WTC11 (cell line): ENCODE results near the gene TMIGD1. TPM values are rescaled to one million over a fixed set of nuclear protein-coding genes. Genes with fewer than 3 reads are reported as not detected.

ENCODE experiments used
- ATAC-seq: fragments of 200-7000 bp; cut with Tn5 transposase; 2 replicates; pipeline ENCODE4 v1.10.0; 2021; ENCODE audit warnings: mild to moderate bottlenecking, moderate library complexity
- CTCF ChIA-PET: fragments of 300-600 bp; sonication (Branson Sonifier 250); formaldehyde crosslinking; loops from one replicate; lab custom pipeline; 2021; ENCODE audit warnings: antibody characterized with exemption; lab: Charles Lee
- POLR2A ChIA-PET: fragments of 350-600 bp; sonication (Branson Sonifier 250); formaldehyde crosslinking; loops from one replicate; lab custom pipeline; 2021; ENCODE audit warnings: antibody characterized with exemption; lab: Charles Lee
- DNase-seq: peaks from one replicate; pipeline ENCODE4 v3.0.0; 2021; ENCODE audit warnings: low spot score
- H3K27ac Mint-ChIP-seq: 2 replicates; pipeline ENCODE4 v1.8.0; 2021; ENCODE audit warnings: mixed read lengths
- H3K27me3 Mint-ChIP-seq: 2 replicates; pipeline ENCODE4 v1.8.0; 2021; ENCODE audit warnings: low read depth, mild to moderate bottlenecking, moderate library complexity, mixed read lengths
- H3K36me3 Mint-ChIP-seq: 2 replicates; pipeline ENCODE4 v1.8.0; 2021; ENCODE audit warnings: mixed read lengths
- H3K4me1 Mint-ChIP-seq: 2 replicates; pipeline ENCODE4 v1.8.0; 2022; ENCODE audit warnings: mixed read lengths
- H3K4me3 Mint-ChIP-seq: 2 replicates; pipeline ENCODE4 v1.8.0; 2021; ENCODE audit warnings: mild to moderate bottlenecking, moderate library complexity, mixed read lengths
- H3K9me3 Mint-ChIP-seq: 2 replicates; pipeline ENCODE4 v1.8.0; 2021; ENCODE audit warnings: mixed read lengths
- ATF2 ChIP-seq: sonication (generic); formaldehyde crosslinking; IDR thresholded peaks from 2 replicates; pipeline ENCODE4 v1.8.1; 2022; ENCODE audit warnings: low read depth, missing genetic modification reagents, borderline replicate concordance
- ATF6 ChIP-seq: sonication (generic); formaldehyde crosslinking; IDR thresholded peaks from 2 replicates; pipeline ENCODE4 v1.8.1; 2023; ENCODE audit warnings: mild to moderate bottlenecking, missing genetic modification reagents
- E2F5 ChIP-seq: sonication (generic); formaldehyde crosslinking; IDR thresholded peaks from 2 replicates; pipeline ENCODE4 v1.8.1; 2022; ENCODE audit warnings: mild to moderate bottlenecking, moderate library complexity, missing genetic modification reagents
- EMX1 ChIP-seq: fragments of 250-450 bp; sonication (Bioruptor Pico); IDR thresholded peaks from 2 replicates; pipeline ENCODE4 v1.8.0; 2021; ENCODE audit warnings: mild to moderate bottlenecking
- ETV6 ChIP-seq: sonication (generic); formaldehyde crosslinking; IDR thresholded peaks from 2 replicates; pipeline ENCODE4 v1.8.1; 2022; ENCODE audit warnings: mild to moderate bottlenecking, missing genetic modification reagents
- FOXJ3 ChIP-seq: sonication (generic); formaldehyde crosslinking; IDR thresholded peaks from 2 replicates; pipeline ENCODE4 v1.9.0; 2021; ENCODE audit warnings: missing genetic modification reagents, mild to moderate bottlenecking, borderline replicate concordance
- GTF2I ChIP-seq: fragments of 250-450 bp; sonication (Bioruptor Pico); conservative IDR thresholded peaks from 2 replicates; pipeline ENCODE4 v1.4.0; 2021; ENCODE audit warnings: mild to moderate bottlenecking
- HMGA2 ChIP-seq: fragments of 250-450 bp; sonication (Bioruptor Pico); IDR thresholded peaks from 2 replicates; pipeline ENCODE4 v1.4.0; 2021; ENCODE audit warnings: mild to moderate bottlenecking, moderate library complexity
- OVOL2 ChIP-seq: fragments of 250-450 bp; sonication (Bioruptor Pico); IDR thresholded peaks from 2 replicates; pipeline ENCODE4 v1.9.0; 2021; ENCODE audit warnings: mild to moderate bottlenecking, borderline replicate concordance
- PRRX2 ChIP-seq: fragments of 250-450 bp; sonication (Bioruptor Pico); IDR thresholded peaks from 2 replicates; pipeline ENCODE4 v1.8.0; 2021; ENCODE audit warnings: mild to moderate bottlenecking
- RELA ChIP-seq: sonication (generic); formaldehyde crosslinking; IDR thresholded peaks from 2 replicates; pipeline ENCODE4 v1.8.1; 2022; ENCODE audit warnings: missing genetic modification reagents, mild to moderate bottlenecking, borderline replicate concordance
- STAT6 ChIP-seq: sonication (generic); formaldehyde crosslinking; conservative IDR thresholded peaks from 2 replicates; pipeline ENCODE4 v1.8.1; 2023; ENCODE audit warnings: mild to moderate bottlenecking, low read depth, missing genetic modification reagents, moderate library complexity
- USF2 ChIP-seq: sonication (generic); formaldehyde crosslinking; IDR thresholded peaks from 2 replicates; pipeline ENCODE4 v1.8.1; 2023; ENCODE audit warnings: mild to moderate bottlenecking, missing genetic modification reagents, moderate library complexity
- ZMAT4 ChIP-seq: fragments of 250-450 bp; sonication (Bioruptor Pico); IDR thresholded peaks from 2 replicates; pipeline ENCODE4 v1.9.0; 2021; ENCODE audit warnings: mild to moderate bottlenecking
- ZNF138 ChIP-seq: sonication (generic); formaldehyde crosslinking; conservative IDR thresholded peaks from 2 replicates; pipeline ENCODE4 v1.8.1; 2022; ENCODE audit warnings: mild to moderate bottlenecking, moderate library complexity, missing genetic modification reagents
- ZNF263 ChIP-seq: sonication (generic); formaldehyde crosslinking; IDR thresholded peaks from 2 replicates; pipeline ENCODE4 v1.8.1; 2022; ENCODE audit warnings: low read depth, mild to moderate bottlenecking, moderate library complexity, missing genetic modification reagents
- ZNF416 ChIP-seq: fragments of 250-450 bp; sonication (Bioruptor Pico); IDR thresholded peaks from 2 replicates; pipeline ENCODE4 v1.9.0; 2021; ENCODE audit warnings: mild to moderate bottlenecking, inconsistent platforms
- ZNF425 ChIP-seq: fragments of 250-450 bp; sonication (Bioruptor Pico); conservative IDR thresholded peaks from 2 replicates; pipeline ENCODE4 v1.9.0; 2021; ENCODE audit warnings: mild to moderate bottlenecking
- ZNF671 ChIP-seq: fragments of 250-450 bp; sonication (Bioruptor Pico); IDR thresholded peaks from 2 replicates; pipeline ENCODE4 v1.8.0; 2021; ENCODE audit warnings: mild to moderate bottlenecking
- total RNA-seq: library from RNA; stranded (reverse); gene quantifications from 3 replicates; pipeline ENCODE4 v1.2.3, GENCODE V29; 2021

TMIGD1 gene
- total RNA-seq, 1 experiment from 2014 or later, result not detected

- TF ChIP-seq RELA, result no peak
- TF ChIP-seq OVOL2 (CRISPR knock-in tag), result no peak
- TF ChIP-seq GTF2I (CRISPR knock-in tag), result no peak
- no peak for TF ChIP-seq ZMAT4 (CRISPR knock-in tag)
- no peak for TF ChIP-seq STAT6 (CRISPR knock-in tag)
- TF ChIP-seq, all 79 proteins: peak for 0
Observed at GRCh38 chr17:30323262-30323894, 10.5 kb downstream of the TMIGD1 start (continued).

- CTCF ChIA-PET, result no interaction called here
Observed at GRCh38 chr17:30321314-30321713, 12.5 kb downstream of the TMIGD1 start.

GRCh38 chr17:30318155-30318554, 15.7 kb downstream of the TMIGD1 start:
- no peak overlapping the region for H3K4me3 Mint-ChIP-seq
- no peaks in the 10 kb centered on the region for H3K27me3 Mint-ChIP-seq
- ATAC-seq (no peak), DNase-seq (no peak)
- ChIA-PET POLR2A (no interaction called here), CTCF (interaction anchor here (1.2 kb wide), 1 partner anchor 9 kb away, joined by 7 read pairs; no protein-coding TSS in a partner anchor)
- no peak for TF ChIP-seq ZNF416 (CRISPR knock-in tag)
- TF ChIP-seq ZNF671, result no peak
- no peak for TF ChIP-seq ZNF425 (CRISPR knock-in tag)
- TF ChIP-seq ATF6 (CRISPR knock-in tag), result no peak
- TF ChIP-seq EMX1 (CRISPR knock-in tag), result no peak
- TF ChIP-seq ETV6, result no peak
- no peaks in the 10 kb centered on the region for H3K36me3 Mint-ChIP-seq
- H3K4me1 Mint-ChIP-seq, result no peaks in the 10 kb centered on the region
- H3K27ac Mint-ChIP-seq, result no peak overlapping the region
- no peaks in the 10 kb centered on the region for H3K9me3 Mint-ChIP-seq

More at GRCh38 chr17:30321314-30321713, 12.5 kb downstream of the TMIGD1 start:
- POLR2A ChIA-PET, result no interaction called here
- DNase-seq, result no peak
- no peak for TF ChIP-seq PRRX2
- TF ChIP-seq ZNF138, result no peak
- no peak for TF ChIP-seq HMGA2 (CRISPR knock-in tag)
- TF ChIP-seq FOXJ3, result no peak
- no peak for TF ChIP-seq ATF2 (CRISPR knock-in tag)
- no peak for TF ChIP-seq USF2
- TF ChIP-seq E2F5 (CRISPR knock-in tag), result no peak
- no peak for TF ChIP-seq ZNF263 (CRISPR knock-in tag)
- H3K36me3 Mint-ChIP-seq, result no peaks in the 10 kb centered on the region
- ATAC-seq, result no peak
- no peaks in the 10 kb centered on the region for H3K9me3 Mint-ChIP-seq
- H3K4me3 Mint-ChIP-seq, result no peak overlapping the region
- no peaks in the 10 kb centered on the region for H3K4me1 Mint-ChIP-seq
- H3K27me3 Mint-ChIP-seq, result no peaks in the 10 kb centered on the region
- no peak overlapping the region for H3K27ac Mint-ChIP-seq
